Left ventricle myocardium superior (tissue), 1 donor: ENCODE results near the gene FCHO1. TPM values are rescaled to one million over a fixed set of nuclear protein-coding genes. Genes with fewer than 3 reads are reported as not detected.

ENCODE experiments used
- total RNA-seq: library from RNA; stranded (reverse); fragmentation: NEBNext Ultra II Directional; extraction: Animal tissue kit (Norgen Biotek cat#: 25700); gene quantifications from one replicate; pipeline ENCODE4 v1.2.1, GENCODE V29; 2021
- donor health status: DM: no; HTN: yes; CAD: no; lungs with severe emphysema.

Gene FCHO1
- total RNA-seq, 1 donor from 2014 or later: 0.97 TPM

Other genes starting within 250 kb of the FCHO1 start
- 19.7 TPM for gene PGLS, start 239.8 kb upstream of the FCHO1 start, total RNA-seq
- gene COLGALT1, start 195.8 kb upstream of the FCHO1 start, total RNA-seq: 33.0 TPM
- gene UNC13A, start 63.1 kb upstream of the FCHO1 start, total RNA-seq: not detected
- gene MAP1S, start 32.0 kb upstream of the FCHO1 start, total RNA-seq: 25.5 TPM
- not detected for gene B3GNT3, start 43.7 kb downstream of the FCHO1 start, total RNA-seq
- not detected for gene INSL3, start 70.0 kb downstream of the FCHO1 start, total RNA-seq
- gene JAK3, start 96.5 kb downstream of the FCHO1 start, total RNA-seq: 1.5 TPM
- 720 TPM for gene RPL18A, start 108.4 kb downstream of the FCHO1 start, total RNA-seq
- gene SLC5A5, start 120.5 kb downstream of the FCHO1 start, total RNA-seq: not detected
- gene CCDC124, start 181.5 kb downstream of the FCHO1 start, total RNA-seq: 83.9 TPM
- not detected for gene KCNN1, start 215.6 kb downstream of the FCHO1 start, total RNA-seq